GM19467 (cell line): ENCODE results near the gene ARHGAP28.
"Not testable (repeated sequence)": the region's sequence is repeated elsewhere in the genome, so short reads cannot be mapped to it uniquely, and the experiment has no call there.

Experiments
- ATAC-seq: cut with Tn5 transposase; IDR thresholded peaks from one replicate; pipeline ENCODE4 v1.9.1; 2021; ENCODE audit warnings: mild to moderate bottlenecking, moderate library complexity; ENCODE audit not compliant: unreplicated experiment

The ARHGAP28 gene

DNA sequence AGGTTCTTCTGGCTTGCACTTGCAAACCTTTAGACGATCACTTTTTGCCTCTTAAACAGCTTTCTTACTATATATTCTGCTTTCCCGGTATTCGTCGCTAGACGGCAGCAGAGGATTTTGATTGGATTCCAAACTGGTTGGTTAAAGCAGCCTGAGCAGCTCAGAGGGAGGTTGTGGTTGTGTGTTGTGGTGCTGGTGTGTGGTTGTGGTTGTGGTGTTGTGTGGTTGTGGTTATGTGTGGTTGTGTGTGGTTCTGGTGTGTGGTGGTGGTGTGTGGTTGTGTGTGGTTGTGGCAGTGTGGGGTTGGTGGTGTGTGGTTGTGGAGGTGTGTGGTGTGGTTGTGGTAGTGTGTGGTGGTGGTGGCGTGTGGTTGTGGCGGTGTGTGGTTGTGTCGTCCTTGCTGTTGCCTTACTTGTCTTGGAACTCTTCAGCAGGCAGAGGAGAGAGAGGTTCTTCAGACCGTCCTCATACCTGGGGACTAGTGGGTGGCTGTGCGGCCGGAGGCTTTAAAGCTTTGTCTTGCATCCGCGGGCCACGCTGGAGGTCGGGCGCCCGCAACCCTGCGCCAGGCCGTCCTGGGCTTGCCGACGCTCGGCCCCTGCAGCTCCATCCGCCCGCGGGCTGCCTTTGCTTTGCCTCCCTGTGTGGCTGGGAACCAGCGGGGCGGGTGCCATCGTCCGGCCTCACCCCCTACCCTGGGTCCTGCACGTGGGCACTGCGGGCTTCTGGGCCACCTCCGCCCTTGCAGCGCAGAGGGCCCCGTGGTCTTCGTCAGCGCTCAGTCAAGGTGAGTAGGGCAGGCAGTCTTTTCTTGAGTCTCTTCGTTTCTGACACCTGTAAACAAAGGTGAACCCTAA lies 190.8 kb downstream of the ARHGAP28 start:
- ATAC-seq = no peak

DNA sequence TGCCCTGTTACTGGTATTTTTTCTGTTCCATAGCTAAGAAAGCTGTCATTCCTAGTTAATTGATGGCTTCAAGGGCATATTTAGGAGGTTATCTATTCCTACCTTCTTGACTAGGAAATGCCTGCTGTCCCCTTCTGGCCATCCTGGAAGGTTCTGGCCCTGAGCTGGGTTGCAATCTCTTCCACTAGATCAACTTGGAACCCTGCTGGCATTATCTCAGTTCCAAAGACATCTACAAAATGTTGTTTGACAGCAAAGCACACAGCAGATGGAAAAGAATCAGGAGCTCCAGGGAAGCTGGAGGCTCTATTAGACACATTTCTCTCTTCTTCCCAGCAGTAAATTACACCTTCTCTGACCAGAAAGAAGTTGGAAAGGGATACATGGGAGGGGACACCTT lies 192.1 kb downstream of the ARHGAP28 start:
- ATAC-seq = no peak

DNA sequence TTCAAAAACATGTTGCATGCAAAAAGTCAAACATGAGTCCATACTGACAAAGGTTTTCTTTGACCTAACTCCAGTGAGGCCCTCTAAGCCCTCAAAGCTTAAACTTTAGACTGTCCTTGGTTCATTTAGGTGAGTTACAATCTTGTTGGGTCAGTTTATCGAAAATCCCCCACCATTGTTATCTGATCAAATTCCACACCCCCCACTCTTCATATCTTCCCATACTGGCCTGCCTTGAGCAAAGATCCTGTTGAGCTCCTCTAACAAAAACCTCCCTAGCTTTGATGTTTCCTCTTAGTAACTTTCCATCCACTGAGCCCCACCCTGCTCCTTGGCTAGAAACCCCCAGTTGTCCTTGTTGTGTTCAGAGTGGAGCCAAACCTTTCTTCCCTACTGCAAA lies 193.7 kb downstream of the ARHGAP28 start:
- ATAC-seq = no peak

DNA sequence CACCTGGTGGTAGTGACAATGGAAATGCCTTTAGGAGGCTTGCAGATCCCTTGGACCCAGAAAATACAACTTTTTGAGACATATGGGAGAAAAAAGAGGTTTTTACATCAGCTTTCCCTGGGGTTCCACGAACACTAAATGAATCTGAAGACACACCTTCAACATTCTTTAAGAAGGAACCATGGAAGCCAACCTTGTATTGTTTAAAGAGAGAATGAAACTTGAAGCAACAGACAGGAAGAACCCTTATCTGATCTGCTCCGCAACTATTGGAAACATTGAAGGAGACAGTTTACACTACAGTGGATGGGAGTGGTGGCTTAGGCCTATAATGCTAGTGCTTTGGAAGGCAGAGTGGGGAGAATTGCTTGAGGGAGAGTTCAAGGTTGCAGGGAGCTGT lies 197.6 kb downstream of the ARHGAP28 start:
- no peak for ATAC-seq

DNA sequence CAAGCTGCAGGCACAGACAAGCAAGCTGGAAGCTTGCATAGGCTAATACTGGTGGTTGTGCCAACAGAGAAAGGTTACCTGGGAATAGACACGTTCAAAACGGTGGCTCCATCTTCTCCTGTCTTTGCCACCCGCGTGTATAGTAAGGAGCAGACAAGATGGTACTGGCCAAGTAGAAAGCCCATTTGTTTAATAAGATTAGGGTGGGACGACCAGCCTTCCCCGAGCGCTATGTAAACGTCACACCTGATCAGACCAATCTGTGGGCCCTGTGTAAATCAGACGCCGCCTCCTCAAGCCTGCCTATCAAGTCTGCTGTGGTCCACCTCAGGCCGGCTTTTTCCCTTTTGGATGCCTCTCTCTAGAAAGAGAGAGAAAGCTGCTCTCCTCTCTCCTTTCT lies 198.8 kb downstream of the ARHGAP28 start:
- no peak for ATAC-seq

DNA sequence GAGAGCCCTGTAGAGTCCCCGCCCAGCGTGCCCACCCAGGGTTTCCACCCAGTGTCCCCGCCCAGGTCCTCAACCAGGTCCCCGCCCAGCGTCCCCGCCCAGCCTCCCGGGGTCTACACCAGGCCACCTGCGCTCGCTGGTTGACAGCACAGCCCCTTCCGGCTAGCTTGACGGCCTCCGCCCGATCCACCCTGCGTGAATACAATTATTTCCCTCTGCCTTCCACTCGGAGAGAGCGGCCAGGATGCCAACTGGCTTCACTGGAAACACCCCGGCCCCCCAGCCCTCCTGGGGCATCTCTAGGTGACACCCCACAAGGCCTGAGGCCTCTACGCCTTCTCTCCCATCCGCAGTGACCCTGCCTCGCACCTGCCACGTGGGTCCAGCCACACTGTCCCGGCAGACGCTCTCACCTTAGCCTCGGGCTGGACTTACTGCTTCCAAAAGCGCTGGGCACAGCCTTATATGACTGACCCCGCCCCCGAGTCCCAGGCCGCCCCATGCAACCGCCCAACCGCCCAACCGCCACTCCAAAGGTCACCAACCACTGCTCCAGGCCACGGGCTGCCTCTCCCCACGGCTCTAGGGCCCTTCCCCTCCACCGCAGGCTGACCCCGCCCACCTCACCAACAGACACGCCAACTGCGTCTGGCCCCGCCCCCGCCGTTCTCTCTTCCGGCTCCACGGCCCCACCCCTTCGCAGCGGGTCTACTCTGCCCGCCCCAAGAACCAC lies 200.0 kb downstream of the ARHGAP28 start:
- no peak for ATAC-seq

DNA sequence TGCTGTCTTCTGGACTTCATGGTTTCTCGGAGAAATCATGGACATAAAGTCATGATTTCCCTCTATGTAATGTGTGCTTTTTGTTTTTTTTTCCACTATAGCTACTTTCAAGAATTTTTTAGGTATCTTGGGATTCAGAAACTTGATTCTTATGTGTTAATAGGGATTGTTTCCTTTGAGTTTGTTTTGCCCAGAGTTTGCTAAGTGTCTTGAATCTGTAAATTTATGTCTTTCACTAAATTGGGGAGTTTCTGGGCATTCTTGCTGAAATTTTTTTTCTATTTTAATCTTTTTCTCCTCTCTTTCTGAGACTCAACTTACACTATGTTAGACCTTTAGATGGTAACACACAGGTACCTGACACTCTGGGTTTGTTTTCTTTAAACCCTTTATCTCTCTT lies 205.3 kb downstream of the ARHGAP28 start:
- ATAC-seq = no peak

DNA sequence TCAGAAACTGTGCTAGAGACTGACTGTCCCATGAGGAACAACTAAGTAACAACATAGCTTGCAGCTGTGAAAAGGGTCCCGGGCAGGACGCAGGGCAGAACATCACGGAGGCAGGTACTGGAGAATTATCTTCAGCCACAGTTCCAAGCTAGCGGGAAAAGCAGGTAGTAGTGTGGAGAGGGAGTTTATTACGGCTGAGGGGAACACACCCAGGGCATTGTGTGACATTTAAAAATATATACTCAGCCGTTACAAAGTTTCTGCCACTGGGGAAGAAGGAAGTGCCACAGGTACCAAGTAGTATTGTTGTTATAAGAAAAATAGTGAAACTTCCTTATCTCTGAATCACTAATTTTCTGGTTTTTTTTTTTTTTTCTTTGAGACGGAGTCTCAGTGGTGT lies 208.5 kb downstream of the ARHGAP28 start:
- ATAC-seq = no peak

DNA sequence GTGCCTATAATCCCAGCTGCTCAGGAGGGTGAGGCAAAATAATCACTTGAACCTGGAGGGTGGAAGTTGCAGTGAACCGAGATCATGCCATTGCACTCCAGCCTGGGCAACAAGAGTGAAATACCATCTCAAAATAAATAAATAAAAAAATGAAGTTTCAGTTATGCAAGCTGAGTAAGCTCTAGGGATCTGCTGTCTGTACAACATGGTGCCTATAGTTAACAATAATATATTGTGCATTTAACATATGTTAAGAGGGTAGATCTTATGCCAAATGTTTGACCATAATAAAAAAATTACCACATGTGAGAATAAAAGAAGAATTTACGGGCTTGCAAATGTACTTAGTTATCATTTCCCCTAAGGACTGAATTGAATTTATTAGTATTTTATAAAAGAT lies 208.9 kb downstream of the ARHGAP28 start:
- ATAC-seq = not testable (repeated sequence)

DNA sequence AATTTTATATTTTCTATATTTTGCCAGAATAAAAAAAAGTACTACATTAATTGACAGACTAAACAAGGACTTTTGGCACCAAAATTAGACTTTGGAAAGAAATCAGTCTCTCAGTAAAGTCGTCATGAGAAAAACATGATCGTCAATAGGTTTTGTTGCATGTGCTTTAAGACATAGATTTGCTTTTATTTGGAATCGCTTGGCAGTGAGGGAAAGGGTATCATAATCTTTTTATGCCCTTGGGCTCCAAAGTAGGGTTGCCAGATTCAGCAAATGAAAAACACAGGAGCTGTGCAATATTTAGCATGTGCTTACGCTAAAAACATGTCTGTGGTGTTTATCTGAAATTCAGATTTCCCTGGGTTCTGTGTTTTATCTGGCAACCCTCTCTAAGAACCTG lies 210.5 kb downstream of the ARHGAP28 start:
- ATAC-seq = no peak

DNA sequence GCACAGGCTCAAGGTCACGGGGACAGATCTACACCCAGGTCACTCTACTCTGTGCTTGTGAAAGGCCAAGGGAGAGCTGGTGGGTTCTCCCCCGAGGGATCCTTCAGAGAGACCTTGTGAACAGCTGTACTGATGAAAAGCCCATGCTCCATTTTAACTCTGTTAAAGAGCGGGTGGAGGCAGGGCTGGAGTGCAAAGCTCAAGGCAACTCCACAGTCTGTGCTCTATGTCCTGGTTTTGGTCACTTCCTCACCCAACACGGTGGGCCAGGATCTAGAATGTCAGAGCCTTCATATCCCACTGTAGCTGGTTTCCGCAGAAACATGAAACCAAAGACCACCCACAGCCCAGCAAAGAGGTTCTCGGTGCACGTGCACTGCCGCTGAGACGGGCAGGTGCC lies 210.9 kb downstream of the ARHGAP28 start:
- no peak for ATAC-seq

DNA sequence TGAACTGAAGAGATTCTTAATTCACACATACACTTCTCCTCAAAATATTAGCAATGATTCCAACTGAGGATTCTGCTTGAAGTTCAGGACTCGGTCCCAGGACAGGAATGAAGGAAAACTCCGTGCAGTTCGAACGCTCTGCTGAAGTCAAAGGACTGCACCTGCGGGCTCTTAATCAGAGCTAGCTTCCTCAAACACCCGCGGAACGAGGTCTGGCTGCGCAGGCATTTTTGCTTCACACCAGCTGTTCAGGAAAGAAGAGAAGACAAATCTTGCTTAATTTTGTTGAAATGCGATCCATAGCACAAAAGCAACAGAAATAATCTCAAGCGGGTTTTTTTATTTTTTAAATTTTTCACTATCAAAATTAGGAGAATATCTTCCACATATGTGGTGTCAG lies 212.5 kb downstream of the ARHGAP28 start:
- no peak for ATAC-seq

DNA sequence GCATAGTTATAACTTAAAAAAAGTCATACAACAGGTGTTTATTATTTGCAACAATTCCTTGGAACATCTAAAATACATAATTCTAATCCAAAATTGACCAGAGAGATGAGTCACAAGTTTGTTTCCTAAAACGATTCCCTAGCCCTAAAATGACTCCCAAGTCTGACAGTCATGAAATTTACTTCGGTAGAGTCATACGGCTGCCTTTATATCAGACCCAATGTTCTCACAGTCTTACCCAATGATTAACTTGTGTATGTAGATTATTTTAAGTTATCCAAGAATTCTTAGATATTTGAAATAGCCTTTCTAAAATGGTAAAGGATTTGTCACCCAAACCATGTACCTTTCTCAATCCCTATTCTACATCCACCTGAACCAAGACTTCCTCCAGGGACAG lies 213.2 kb downstream of the ARHGAP28 start:
- ATAC-seq = no peak

DNA sequence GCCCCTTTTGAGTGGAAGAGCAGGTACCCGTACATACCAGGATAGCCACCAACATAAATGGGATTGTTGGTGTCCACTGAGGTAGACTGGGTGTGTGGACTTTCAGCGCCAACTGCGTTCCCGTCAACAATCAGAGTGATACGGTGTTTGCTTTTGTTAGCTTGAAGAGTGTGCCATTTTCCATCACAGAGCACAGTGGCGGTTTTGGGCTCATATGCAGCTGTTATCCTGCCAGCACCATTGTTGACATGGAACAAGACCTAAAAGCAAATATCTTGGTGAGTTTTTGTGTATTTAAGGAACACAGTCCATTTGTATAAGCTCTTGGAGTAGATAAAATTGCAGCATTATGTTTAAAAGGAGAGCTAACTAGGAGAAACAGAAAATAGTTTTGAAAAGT lies 213.6 kb downstream of the ARHGAP28 start:
- no peak for ATAC-seq

DNA sequence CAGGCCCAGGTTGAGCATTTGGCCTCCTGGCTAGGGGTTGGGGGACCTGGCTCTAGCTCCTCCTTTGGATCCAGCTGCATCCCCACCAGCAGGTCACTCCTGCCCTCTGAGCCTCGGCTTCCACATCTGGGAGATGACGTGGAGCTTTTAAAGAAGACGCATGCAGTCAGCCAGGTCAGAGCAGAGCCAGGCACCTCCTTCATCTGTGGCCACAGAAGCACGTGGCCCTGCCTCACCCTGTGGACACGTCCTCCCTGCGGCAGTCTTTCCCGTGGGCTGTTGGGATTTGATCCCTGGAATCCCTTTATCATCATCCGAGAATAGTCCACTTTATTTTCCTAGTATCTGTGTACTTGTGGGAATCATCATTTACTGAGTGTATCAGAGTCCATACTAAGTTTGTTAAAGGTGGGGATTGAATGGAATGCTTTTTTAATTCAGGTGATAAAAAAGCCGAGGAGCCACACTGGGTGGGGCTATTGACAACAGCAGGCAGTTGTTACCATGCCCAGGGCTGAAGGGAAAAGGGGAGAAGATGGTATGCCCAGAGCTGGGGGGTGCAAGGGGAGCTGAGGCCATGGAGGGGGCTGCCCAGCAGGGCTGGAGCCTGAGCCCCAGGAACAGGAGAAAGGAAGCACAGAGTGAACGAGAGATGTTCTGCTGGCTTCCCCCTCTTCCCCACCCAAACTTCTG lies 218.0 kb downstream of the ARHGAP28 start:
- no peak for ATAC-seq

DNA sequence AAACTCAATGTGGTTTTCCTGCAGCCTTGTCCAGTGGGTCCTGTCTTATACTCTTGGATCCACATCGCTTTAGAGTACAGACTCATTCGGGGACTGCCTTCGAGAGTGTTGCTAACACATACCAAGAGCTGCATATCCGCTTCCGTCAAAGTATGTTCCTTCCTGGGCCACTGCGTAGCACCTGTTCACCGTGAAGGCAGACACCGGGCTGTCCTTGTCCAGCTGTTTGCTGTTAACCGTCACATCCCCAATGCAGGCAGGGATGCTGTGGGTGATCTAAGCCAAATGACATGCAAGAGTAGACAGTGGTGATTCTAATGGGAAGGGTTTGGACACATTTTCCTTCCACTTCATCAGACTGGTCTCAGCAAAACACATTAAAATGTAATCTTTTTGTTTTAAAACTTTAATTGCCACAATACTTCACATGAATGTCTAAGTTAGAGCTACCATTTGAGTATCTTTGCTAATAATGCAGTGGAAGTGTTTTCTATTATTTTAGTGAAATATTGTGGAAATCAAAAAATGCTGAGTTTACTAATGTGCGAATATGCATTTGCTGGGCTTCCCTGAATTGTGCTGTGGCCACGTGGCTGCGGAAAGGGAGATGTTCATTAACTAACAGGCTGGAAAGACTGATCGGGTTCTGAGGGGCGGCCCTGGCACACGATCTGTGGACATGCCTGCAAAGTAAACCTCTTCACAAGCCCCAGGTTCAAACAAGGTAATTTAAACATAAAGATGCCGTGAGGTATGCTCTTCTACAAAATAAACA lies 219.0 kb downstream of the ARHGAP28 start:
- ATAC-seq = no peak

DNA sequence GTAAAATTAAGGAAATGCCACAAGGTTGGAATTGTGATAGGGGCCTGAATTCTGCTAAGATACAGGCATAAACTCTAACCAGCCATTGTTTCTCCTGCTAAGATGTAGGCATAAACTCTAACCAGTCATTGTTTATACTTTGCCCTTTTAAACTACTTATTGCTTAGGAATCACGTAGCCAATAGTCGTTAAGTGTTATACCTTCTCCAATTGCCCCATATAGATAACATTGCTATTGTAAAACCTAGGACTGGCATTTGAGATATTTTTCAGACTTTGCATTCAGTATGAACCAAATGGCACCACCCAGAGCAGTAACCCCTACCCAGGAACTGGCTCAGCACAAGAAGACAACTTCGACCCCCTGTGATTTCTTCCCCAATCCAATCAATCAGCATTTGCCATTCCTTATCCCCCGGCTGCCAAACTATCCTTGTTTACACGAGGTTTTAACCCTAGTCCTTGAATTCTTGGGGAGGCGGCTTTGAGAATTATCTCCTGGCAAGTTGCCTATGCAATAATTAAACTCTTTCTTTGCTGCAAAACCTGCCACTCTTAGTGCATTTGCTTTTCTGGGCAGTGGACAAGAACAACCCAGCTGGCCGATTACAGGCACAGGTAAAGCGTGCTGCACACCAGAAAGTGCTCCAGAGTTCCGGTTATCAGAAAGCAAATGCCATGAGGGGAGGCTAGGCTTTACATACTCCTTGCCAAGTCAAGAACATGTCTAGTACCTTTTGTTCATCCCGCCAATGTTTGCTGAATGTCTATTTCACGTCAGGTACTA lies 220.5 kb downstream of the ARHGAP28 start:
- no peak for ATAC-seq

DNA sequence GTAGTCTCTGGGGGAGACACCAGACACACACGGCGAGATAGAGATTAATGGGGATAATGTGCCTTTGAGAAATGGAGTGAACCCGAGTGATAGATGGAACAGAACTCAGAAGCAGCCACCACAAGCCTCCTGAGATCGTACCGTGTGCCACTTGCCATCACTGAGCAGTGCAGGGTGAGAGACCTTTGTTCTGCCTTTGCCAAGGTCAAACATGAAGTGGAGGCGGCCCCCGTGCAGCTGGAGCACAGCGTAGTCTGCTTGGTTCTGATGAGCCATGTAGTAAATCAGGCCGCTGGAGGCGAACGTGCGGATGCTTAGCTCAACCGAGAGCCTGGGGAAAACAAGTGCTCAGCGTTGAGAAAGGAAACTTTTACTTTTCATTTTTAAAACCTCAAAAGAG lies 221.1 kb downstream of the ARHGAP28 start:
- ATAC-seq = no peak

DNA sequence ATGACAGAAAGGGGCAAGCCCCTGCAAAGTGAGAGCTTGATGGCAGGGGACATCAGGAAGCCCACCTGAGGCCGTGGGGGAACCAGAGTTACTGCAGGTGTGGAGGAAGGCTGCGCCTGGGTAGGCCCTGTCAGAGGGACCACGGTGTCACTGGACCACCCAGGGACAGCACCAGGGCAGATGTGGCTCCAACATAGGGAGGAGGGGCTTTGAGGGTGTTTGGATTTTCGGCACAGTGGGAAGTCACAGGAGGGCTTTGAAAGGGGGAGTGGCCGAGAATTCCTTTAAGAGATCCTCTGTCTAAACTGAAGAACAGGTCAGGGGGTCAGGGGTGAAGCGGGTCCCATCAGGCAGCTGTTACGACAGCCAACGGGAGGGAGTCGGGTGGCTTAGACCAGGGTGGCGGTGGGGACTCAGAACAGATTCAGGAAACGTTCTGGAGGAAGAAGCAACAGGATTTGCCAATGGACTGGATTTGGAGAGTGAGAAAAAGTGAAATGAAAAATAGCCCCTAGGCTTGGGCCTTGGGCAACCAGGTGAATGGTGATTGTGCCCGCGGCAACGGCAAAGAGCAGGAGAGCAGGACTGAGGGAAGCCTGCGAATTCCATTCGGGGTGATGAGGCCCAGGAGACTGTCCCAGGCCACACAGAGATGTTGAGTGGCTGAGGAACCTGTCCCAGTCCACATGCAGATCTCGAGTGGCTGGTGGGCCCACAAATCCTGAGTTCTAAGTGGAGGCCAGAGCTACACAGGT lies 222.0 kb downstream of the ARHGAP28 start:
- ATAC-seq = no peak

DNA sequence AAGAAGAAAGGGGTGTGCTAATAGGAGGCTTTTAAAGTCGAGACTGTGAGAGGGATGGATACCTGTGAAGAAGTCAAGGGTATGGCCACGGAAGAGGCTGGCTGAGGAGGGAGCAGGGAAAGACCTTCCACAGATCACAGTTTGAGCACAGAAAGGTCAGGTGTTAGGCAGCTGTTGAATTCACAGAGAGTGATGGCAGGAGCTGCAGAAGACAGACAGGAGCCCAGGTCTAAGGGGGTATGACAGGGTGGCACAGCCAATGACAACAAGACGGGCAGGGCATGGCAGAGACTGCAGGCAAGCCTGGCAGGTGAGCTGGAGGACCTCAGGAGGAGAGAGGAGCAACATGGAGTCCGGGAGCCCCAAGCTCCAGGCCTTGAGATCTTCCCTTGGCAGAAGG lies 225.0 kb downstream of the ARHGAP28 start:
- no peak for ATAC-seq
